Measurements from ENCODE around the gene KIF16B. TPM values are rescaled to one million over a fixed set of nuclear protein-coding genes. Genes with fewer than 3 reads are reported as not detected.

The KIF16B gene
- total RNA-seq, 1 experiment from 2014 or later, result 7.0 TPM

DNA sequence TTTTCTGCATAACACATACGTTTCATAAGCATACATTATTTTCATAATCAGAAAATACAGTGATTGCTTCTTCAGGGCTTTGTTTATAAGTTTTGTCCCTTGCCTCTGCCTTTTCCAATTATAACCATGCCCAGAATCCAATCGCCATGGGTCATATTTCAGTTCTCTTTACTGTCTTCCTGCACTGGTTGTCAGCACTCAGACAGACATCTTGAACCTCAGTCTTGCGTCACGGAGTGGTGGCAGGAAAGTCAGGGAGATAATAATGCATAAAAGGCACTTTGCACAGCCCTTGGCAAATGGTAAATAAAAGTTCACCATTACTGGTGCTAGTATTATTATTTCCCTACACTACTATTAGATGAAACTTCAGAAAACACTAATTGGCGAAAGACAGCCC lies 7.2 kb downstream of the KIF16B start:
- ATAC-seq (no peak), DNase-seq (ENCODE audit: low read depth, low spot score) (no peak)
- Histone ChIP-seq H3K9me2 (ENCODE audit: insufficient read depth) (no peaks in the 10 kb centered on the region), H4K20me1 (ENCODE audit: insufficient read depth) (no peaks in the 10 kb centered on the region), H3K27me3 (ENCODE audit: insufficient read depth, low read length) (no peaks in the 10 kb centered on the region), H3K4me1 (ENCODE audit: control insufficient read depth in 1 of 2, insufficient read depth in 2 of 2, low read length in 2 of 2) (no peaks in the 10 kb centered on the region), H3K9ac (ENCODE audit: low read length) (no peak overlapping the region), H3K9me3 (ENCODE audit: control insufficient read depth in 1 of 2, insufficient read depth in 1 of 2, low read depth in 1 of 2, low read length in 2 of 2) (no peaks in the 10 kb centered on the region), H3K27ac (ENCODE audit: low read depth, low read length) (no peak overlapping the region), H2AFZ (ENCODE audit: low read depth, low read length, poor library complexity, severe bottlenecking) (no peak overlapping the region), H3K4me3 (replicated peaks in 1 of 2; ENCODE audit: low read depth in 1 of 2, low read length in 2 of 2) (no peak overlapping the region), H3K36me3 (ENCODE audit: control insufficient read depth in 1 of 2, insufficient read depth in 2 of 2, low read length in 2 of 2) (no peaks in the 10 kb centered on the region), H3K79me2 (ENCODE audit: insufficient read depth, low read length) (0 out of 2 replicates have a peak, but pooled peaks cover 8% of the 10 kb centered on the region), H3K4me2 (ENCODE audit: low read length) (no peak overlapping the region)
- RAD21 ChIA-PET (ENCODE audit: low non-redundant PET in 1 of 2, low total read pairs in 2 of 2, uncharacterized antibody in 2 of 2, unreplicated experiment in 2 of 2), result no interaction called here
- intact Hi-C loops (cut with micrococcal nuclease), result no loop called here
- POLR2A ChIA-PET, result no interaction called here
- CTCF ChIA-PET, result no interaction called here
- no TSS peak for BruUV-seq (replicated peaks)
- TF ChIP-seq, protein P1, sequence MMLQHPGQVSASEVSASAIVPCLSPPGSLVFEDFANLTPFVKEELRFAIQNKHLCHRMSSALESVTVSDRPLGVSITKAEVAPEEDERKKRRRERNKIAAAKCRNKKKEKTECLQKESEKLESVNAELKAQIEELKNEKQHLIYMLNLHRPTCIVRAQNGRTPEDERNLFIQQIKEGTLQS (IDR thresholded peaks at IDR 0.05), result no peak
- TF ChIP-seq SRF (IDR thresholded peaks at IDR 0.05; ENCODE audit: low read depth) (no peak), EZH2 (IDR thresholded peaks at IDR 0.05) (no peak), ELF1 (IDR thresholded peaks at IDR 0.05; ENCODE audit: borderline replicate concordance, low read depth) (no peak), CEBPB (IDR thresholded peaks at IDR 0.05; ENCODE audit: low read depth) (no peak), RAD21 (IDR thresholded peaks at IDR 0.05; ENCODE audit: low read depth) (no peak), TCF7L2 (IDR thresholded peaks at IDR 0.05; ENCODE audit: borderline replicate concordance, extremely low read depth, insufficient read depth, insufficient read length) (no peak), CBX3 (IDR thresholded peaks at IDR 0.05; ENCODE audit: low read depth) (no peak), SP1 (IDR thresholded peaks at IDR 0.05; ENCODE audit: low read depth) (no peak), YY1 (IDR thresholded peaks at IDR 0.05; ENCODE audit: extremely low read depth, insufficient replicate concordance, low read depth, low read length) (no peak), FOSL1 (IDR thresholded peaks at IDR 0.05; ENCODE audit: low read depth) (no peak), EZH2phosphoT487 (IDR thresholded peaks at IDR 0.05; ENCODE audit: borderline replicate concordance) (no peak), JUND (IDR thresholded peaks at IDR 0.05) (no peak), SIN3A (IDR thresholded peaks at IDR 0.05; ENCODE audit: low read depth) (no peak)
- TF ChIP-seq, protein P2, sequence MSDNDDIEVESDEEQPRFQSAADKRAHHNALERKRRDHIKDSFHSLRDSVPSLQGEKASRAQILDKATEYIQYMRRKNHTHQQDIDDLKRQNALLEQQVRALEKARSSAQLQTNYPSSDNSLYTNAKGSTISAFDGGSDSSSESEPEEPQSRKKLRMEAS (IDR thresholded peaks at IDR 0.05), result no peak
- TF ChIP-seq, protein P3, sequence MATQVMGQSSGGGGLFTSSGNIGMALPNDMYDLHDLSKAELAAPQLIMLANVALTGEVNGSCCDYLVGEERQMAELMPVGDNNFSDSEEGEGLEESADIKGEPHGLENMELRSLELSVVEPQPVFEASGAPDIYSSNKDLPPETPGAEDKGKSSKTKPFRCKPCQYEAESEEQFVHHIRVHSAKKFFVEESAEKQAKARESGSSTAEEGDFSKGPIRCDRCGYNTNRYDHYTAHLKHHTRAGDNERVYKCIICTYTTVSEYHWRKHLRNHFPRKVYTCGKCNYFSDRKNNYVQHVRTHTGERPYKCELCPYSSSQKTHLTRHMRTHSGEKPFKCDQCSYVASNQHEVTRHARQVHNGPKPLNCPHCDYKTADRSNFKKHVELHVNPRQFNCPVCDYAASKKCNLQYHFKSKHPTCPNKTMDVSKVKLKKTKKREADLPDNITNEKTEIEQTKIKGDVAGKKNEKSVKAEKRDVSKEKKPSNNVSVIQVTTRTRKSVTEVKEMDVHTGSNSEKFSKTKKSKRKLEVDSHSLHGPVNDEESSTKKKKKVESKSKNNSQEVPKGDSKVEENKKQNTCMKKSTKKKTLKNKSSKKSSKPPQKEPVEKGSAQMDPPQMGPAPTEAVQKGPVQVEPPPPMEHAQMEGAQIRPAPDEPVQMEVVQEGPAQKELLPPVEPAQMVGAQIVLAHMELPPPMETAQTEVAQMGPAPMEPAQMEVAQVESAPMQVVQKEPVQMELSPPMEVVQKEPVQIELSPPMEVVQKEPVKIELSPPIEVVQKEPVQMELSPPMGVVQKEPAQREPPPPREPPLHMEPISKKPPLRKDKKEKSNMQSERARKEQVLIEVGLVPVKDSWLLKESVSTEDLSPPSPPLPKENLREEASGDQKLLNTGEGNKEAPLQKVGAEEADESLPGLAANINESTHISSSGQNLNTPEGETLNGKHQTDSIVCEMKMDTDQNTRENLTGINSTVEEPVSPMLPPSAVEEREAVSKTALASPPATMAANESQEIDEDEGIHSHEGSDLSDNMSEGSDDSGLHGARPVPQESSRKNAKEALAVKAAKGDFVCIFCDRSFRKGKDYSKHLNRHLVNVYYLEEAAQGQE (IDR thresholded peaks at IDR 0.05; ENCODE audit: low read depth), result no peak
- TF ChIP-seq, protein P4, sequence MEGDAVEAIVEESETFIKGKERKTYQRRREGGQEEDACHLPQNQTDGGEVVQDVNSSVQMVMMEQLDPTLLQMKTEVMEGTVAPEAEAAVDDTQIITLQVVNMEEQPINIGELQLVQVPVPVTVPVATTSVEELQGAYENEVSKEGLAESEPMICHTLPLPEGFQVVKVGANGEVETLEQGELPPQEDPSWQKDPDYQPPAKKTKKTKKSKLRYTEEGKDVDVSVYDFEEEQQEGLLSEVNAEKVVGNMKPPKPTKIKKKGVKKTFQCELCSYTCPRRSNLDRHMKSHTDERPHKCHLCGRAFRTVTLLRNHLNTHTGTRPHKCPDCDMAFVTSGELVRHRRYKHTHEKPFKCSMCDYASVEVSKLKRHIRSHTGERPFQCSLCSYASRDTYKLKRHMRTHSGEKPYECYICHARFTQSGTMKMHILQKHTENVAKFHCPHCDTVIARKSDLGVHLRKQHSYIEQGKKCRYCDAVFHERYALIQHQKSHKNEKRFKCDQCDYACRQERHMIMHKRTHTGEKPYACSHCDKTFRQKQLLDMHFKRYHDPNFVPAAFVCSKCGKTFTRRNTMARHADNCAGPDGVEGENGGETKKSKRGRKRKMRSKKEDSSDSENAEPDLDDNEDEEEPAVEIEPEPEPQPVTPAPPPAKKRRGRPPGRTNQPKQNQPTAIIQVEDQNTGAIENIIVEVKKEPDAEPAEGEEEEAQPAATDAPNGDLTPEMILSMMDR (IDR thresholded peaks at IDR 0.05 in 2 of 3, conservative IDR thresholded peaks at IDR 0.05 in 1 of 3; ENCODE audit: borderline replicate concordance in 1 of 3, insufficient read depth in 1 of 3, low read depth in 2 of 3, low read length in 2 of 3), result no peak
- TF ChIP-seq, protein P5, sequence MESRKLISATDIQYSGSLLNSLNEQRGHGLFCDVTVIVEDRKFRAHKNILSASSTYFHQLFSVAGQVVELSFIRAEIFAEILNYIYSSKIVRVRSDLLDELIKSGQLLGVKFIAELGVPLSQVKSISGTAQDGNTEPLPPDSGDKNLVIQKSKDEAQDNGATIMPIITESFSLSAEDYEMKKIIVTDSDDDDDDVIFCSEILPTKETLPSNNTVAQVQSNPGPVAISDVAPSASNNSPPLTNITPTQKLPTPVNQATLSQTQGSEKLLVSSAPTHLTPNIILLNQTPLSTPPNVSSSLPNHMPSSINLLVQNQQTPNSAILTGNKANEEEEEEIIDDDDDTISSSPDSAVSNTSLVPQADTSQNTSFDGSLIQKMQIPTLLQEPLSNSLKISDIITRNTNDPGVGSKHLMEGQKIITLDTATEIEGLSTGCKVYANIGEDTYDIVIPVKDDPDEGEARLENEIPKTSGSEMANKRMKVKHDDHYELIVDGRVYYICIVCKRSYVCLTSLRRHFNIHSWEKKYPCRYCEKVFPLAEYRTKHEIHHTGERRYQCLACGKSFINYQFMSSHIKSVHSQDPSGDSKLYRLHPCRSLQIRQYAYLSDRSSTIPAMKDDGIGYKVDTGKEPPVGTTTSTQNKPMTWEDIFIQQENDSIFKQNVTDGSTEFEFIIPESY (IDR thresholded peaks at IDR 0.05; ENCODE audit: extremely low read depth, insufficient replicate concordance, low read length), result no peak
